GM19372 (cell line): Measurements from ENCODE around the gene ZNF746.

Experiments used
- ATAC-seq: cut with Tn5 transposase; IDR thresholded peaks from one replicate; pipeline ENCODE4 v1.9.1; 2021; ENCODE audit warnings: mild to moderate bottlenecking, low read depth, moderate library complexity; ENCODE audit not compliant: unreplicated experiment

The ZNF746 gene

DNA sequence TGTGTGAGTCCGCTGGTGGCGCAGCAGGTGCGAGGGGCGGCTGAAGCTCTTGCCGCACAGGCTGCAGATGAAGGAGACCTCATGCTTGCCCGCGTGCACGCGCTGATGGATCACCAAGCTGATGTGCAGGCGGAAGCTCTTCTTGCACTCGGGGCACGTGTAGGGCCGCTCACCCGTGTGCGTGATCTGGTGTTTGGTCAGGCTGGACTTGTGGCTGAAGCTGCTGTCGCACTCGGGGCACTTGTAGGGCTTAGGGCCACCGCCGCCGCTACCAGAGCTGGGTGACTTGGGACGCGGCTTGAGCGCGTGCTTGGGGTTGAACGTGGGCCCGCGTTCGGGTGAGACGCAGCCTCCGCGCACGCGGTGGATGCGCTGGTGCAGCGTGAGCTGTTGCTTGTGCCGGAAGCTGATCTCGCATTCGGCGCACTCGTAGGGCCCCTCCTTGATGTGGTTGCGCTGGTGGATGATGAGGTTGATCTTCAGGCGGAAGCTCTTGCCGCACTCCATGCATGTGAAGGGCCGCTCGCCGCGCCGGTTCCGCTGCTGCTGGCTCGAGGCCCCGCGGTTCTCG, 65.4 kb downstream of the ZNF746 start:
- no peak for ATAC-seq

DNA sequence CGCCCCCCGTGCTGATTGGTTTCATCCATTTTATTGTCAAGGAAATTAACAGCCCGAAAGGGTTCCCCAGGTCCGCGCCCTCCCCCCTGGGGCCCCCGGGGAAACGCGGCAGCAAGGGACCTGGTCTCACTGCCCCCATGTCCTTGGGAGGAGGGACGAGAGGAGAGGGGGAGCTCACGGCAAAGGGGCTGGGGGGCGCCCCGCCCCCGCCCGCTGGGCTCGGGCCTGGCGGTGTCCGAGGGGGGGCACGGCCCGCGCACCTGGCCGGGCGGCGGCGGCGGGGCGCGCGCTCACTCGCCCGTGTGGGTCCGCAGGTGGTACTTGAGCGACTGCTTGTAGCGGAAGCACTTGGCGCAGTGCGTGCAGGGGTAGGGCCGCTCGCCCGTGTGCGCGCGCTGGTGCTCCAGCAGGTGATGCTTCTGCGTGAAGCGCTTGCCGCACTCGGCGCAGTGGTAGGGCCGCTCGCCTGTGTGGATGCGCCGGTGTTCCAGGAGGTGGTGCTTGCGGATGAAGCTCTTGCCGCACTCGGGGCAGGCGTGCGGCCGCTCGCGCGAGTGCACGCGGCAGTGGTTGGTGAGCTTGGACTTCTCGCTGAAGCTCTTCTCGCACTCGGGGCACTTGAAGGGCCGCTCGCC, 66.0 kb downstream of the ZNF746 start:
- no peak for ATAC-seq

DNA sequence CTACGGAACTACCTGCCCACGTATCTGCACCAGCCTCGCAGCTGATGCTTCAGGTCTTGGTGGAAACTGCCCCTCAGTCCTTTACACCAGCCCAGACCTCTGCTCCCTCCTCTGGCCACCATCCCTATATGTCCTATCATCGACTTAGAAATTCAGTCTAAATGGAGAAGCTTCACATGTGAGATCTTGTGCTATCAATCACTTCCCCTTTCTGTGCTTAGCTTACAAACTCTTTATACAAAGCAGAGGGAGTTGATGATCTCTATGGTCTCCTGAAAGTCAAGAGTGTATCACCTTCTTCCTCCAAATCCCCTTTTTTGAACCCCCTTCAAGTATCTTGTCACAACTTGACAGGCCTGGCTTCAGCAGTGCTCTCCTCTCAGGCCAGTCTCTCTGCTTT, 67.4 kb downstream of the ZNF746 start:
- no peak for ATAC-seq

DNA sequence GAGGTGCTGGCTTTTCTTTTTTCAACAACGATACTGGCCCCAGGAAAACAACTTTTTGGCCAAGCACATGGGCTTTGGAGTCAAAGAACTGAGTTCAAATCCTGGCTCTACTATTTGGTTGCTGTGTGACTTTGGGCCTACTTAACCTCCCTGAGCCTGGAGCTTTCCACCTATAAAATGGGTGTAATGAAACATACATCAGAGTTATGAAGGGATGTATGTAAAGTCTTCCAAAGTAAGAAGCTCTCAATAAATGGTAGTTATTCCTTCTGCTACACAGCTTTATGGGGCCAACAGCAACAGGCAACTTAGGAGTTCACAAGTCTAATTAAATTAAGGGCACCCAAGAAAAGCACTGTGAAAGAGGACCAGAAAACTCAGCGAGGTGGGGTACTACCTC, 69.7 kb downstream of the ZNF746 start:
- no peak for ATAC-seq

DNA sequence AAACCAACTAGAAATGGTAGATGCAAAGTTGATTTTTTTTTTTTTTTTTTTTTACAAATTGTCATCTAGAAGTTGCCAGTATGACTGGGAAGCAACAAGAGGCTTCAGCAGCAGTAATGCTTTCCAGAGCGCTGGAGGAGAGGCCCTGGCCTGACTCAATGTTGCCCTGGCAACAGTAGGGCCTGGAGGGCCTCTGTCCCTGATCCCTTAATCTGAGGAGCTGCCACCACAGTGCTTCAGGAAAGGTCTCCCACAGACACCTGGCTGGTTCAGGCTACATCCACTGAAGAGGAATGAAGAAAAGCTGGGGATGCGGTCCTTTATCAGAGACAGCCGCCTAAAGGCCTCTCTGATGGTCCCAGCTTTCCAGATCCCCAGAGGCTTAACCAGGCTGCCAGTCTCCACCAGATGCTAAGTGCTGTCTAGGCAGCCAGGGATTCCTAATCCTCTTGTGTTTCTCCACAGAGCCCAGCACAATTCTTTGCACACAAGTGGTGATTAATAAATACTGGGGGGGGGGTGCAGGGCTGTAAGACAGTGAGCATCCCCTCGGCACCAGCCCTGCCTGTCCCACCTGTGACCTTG, 70.4 kb downstream of the ZNF746 start:
- ATAC-seq, result no peak

DNA sequence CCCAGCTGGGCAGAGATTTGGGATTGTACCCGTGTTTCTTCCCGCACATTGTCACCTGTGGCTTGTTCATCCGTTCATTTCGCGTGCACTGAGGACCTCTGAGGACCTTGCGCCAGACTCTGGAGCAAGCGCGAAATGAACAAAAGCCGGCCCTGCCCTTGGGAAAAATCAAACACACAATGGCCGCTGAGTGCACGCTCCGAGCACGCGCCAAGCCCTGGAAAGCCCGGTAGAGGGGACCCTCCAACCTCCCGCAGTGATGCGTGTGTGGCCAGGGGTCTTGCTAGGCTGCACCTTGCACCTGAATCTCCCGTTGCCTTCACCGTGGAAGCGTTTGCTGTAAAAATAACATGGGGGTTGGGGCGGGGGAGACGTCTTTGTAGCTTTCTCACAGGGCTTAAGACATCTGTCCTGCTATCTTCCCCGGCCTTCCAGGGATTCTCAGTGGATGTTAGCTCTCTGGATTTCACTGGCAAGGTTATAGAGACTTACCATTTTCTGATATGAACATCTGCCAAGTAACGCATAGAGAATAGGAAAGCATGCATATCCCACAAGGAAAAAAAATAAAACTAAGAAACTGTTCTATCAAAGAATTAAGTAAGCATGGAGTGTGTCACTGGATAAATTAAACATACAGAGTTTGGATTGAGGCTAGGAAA, 74.0 kb downstream of the ZNF746 start:
- no peak for ATAC-seq

DNA sequence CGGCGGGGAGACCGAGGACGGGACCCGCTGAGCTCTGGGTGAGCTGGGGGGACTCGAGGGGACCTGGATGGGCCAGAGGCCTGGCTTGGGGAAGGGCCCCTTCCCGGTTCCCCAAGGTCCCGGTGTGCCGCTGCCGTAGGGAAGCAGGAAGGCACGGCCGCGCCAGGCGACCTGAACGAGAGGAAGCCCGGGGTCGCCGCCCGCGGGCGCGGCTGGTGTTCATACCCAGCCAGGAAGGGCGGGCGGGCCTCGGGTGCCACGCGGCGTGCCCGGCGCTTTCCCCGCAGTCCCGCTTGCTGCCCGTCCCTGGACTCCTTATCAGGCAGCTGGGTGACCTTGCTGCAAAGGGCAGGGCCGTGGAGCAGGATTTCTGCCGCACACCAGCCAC, 74.7 kb downstream of the ZNF746 start:
- peak; percentile 13 for ATAC-seq
